Body of pancreas (tissue), 4 donors: ENCODE data around the gene ZC3H7B. TPM values are rescaled to one million over a fixed set of nuclear protein-coding genes. Genes with fewer than 3 reads are reported as not detected.
A peak's percentile ranks its signal among the peaks of the same experiment; 100 is the strongest.

Source experiments
- ATAC-seq: fragments of 150-250 bp; one replicate; pipeline ENCODE4 v1.9.1; 2016
- DNase-seq, 4 donors: peaks; one replicate each; pipeline ENCODE4 v3.0.0-alpha.2; 2019
- H3K27ac ChIP-seq, 4 donors: fragments of 200-600 bp; sonication (generic); 1 replicate in 3 of 4; 2 replicates in 1 of 4; pipeline versions ENCODE4 v1.5.1 to v1.6.1; 2016 to 2019; ENCODE audit warnings: mild to moderate bottlenecking in 1 of 4, mixed read lengths in 1 of 4, moderate library complexity in 1 of 4
- H3K27me3 ChIP-seq, 2 donors: fragments of 200-600 bp; sonication (generic); one replicate each; pipeline ENCODE4 v1.6.0; 2016; ENCODE audit warnings: mild to moderate bottlenecking in 1 of 2
- H3K36me3 ChIP-seq, 2 donors: fragments of 200-600 bp; sonication (generic); replicated peaks in 1 of 2; 2 replicates each; pipeline ENCODE4 v1.5.1; 2016; ENCODE audit warnings: low read depth in 2 of 2; ENCODE audit not compliant: insufficient read depth in 1 of 2
- H3K4me1 ChIP-seq: fragments of 200-600 bp; sonication (generic); one replicate; pipeline ENCODE4 v1.6.0; 2016
- H3K4me3 ChIP-seq, 2 donors: fragments of 200-600 bp; sonication (generic); 1 replicate in 1 of 2; 2 replicates in 1 of 2; pipeline ENCODE4 v1.5.1; 2016 to 2019
- H3K9me3 ChIP-seq, 3 donors: fragments of 200-600 bp; sonication (generic); 1 replicate in 2 of 3; 2 replicates in 1 of 3; pipeline ENCODE4 v1.5.1; 2016
- CTCF ChIP-seq, 7 experiments: fragments of 450-650 bp in 4 of 7; fragments of 200-600 bp in 3 of 7; sonication (generic) in 3 of 7; IDR thresholded peaks; one replicate each; pipeline ENCODE4 v1.5.1; 2016 to 2019; ENCODE audit warnings: antibody characterized with exemption in 7 of 7
- POLR2A ChIP-seq, 3 donors: fragments of 450-650 bp; IDR thresholded peaks; one replicate each; pipeline ENCODE4 v1.6.1; 2016; ENCODE audit warnings: antibody characterized with exemption in 3 of 3, mild to moderate bottlenecking in 2 of 3
- WGBS, 2 donors: methylation state at CpG; one replicate each; pipeline ENCODE4 v1.1.5; 2017; 5-methylcytosine and 5-hydroxymethylcytosine counted together
- intact Hi-C: fragments of 100-400 bp; cut with DNase I; formaldehyde crosslinking; loops from one replicate; pipeline ENCODE4 v1.15.1; 2023
- total RNA-seq, 2 donors: library from RNA; depleted of rRNA; stranded (reverse); fragments of >200 nt; gene quantifications; one replicate each; pipeline ENCODE4 v1.1.0, GENCODE V29; 2016

Gene ZC3H7B
- total RNA-seq, 2 donors from 2014 or later: 29.8 to 34.3 TPM

- Histone ChIP-seq H3K36me3 (no peaks in the 10 kb centered on the region), H3K4me1 (peaks cover 64% of the 10 kb centered on the region), H3K4me3 (peak overlapping the region in 1 of 2 donors; percentile 30), H3K27me3 (no peaks in the 10 kb centered on the region), H3K9me3 (no peaks in the 10 kb centered on the region), H3K27ac (peak overlapping the region; percentile 89 to 92 (median 90))
- 16 to 19% methylated on average over 3 of the region's 3 CpGs for WGBS, 2 donors
- no peak for TF ChIP-seq POLR2A (IDR thresholded peaks at IDR 0.05)
- TF ChIP-seq CTCF (IDR thresholded peaks at IDR 0.05): no peak
- no peak for DNase-seq
- intact Hi-C loops: no loop called here
- no peak for ATAC-seq
Measured at GRCh38 chr22:41369424-41369745, 68.1 kb downstream of the ZC3H7B start.

- intact Hi-C loops: no loop called here
- Histone ChIP-seq H3K4me3 (no peak overlapping the region), H3K27ac (peak overlapping the region; percentile 89 to 92 (median 90)), H3K9me3 (no peaks in the 10 kb centered on the region), H3K36me3 (no peaks in the 10 kb centered on the region), H3K4me1 (peaks cover 61% of the 10 kb centered on the region), H3K27me3 (no peaks in the 10 kb centered on the region)
- peak; percentile 65 to 82 (median 78) for DNase-seq
- 19 to 31% methylated on average over 9 of the region's 9 CpGs for WGBS, 2 donors
- ATAC-seq: peak; percentile 47
- no peak for TF ChIP-seq CTCF (IDR thresholded peaks at IDR 0.05)
- TF ChIP-seq POLR2A (IDR thresholded peaks at IDR 0.05): peak in 2 of 3 donors; percentile 45 to 65
Measured at GRCh38 chr22:41369837-41370236, 68.5 kb downstream of the ZC3H7B start.

GRCh38 chr22:41377846-41378245 is 76.5 kb downstream of the ZC3H7B start:
- 62 to 70% methylated on average over 6 of the region's 6 CpGs for WGBS, 2 donors
- peaks cover 15% of the 10 kb centered on the region for H3K4me1 ChIP-seq
- H3K36me3 ChIP-seq: no peaks in the 10 kb centered on the region
- intact Hi-C loops: no loop called here
- H3K27ac ChIP-seq: peak overlapping the region in 2 of 4 donors; percentile 31 to 38
- no peak for TF ChIP-seq POLR2A (IDR thresholded peaks at IDR 0.05)
- TF ChIP-seq CTCF (IDR thresholded peaks at IDR 0.05): no peak
- no peaks in the 10 kb centered on the region for H3K27me3 ChIP-seq
- H3K4me3 ChIP-seq: no peak overlapping the region
- no peak for ATAC-seq
- H3K9me3 ChIP-seq: no peaks in the 10 kb centered on the region
- no peak for DNase-seq

GRCh38 chr22:41380993-41381328 is 79.6 kb downstream of the ZC3H7B start:
- 1 to 2% methylated on average over 7 to 22 of the region's 22 CpGs for WGBS, 2 donors
- TF ChIP-seq CTCF (IDR thresholded peaks at IDR 0.05) (no peak), POLR2A (IDR thresholded peaks at IDR 0.05) (peak; percentile 57 to 83 (median 81))
- Histone ChIP-seq H3K4me3 (no peak overlapping the region), H3K36me3 (no peaks in the 10 kb centered on the region), H3K4me1 (peaks cover 27% of the 10 kb centered on the region), H3K9me3 (no peaks in the 10 kb centered on the region), H3K27ac (peak overlapping the region; percentile 95 to 100 (median 97)), H3K27me3 (no peaks in the 10 kb centered on the region)
- DNase-seq (peak; percentile 82 to 93 (median 88)), ATAC-seq (peak; percentile 65)
- intact Hi-C loops: no loop called here

GRCh38 chr22:41381329-41382097 is 80.2 kb downstream of the ZC3H7B start, which contains the start of gene TEF:
Gene TEF, plus strand, starts transcription at chr22:41381942. Its CDS starts 103 bp downstream, at chr22:41382045.
- Histone ChIP-seq H3K4me3 (peak within 1 kb of the TSS; percentile 48 to 74), H3K27ac (peak within 1 kb of the TSS; percentile 95 to 100 (median 97)), H3K9me3 (no peaks in the 10 kb centered on the region), H3K36me3 (no peaks in the 10 kb centered on the region), H3K4me1 (peaks cover 27% of the 10 kb centered on the region), H3K27me3 (no peaks in the 10 kb centered on the region)
- TF ChIP-seq CTCF (IDR thresholded peaks at IDR 0.05): no peak
- peak; percentile 32 to 67 (median 49) for TF ChIP-seq POLR2A (IDR thresholded peaks at IDR 0.05)
- peak; percentile 98 to 100 (median 99) for DNase-seq
- peak; percentile 84 for ATAC-seq
- intact Hi-C loops: no loop called here
- WGBS, 2 donors: 0% methylated on average over 8 to 76 of the region's 84 CpGs
